HEK293 (cell line): ENCODE data around the gene FLT3LG.
A peak's percentile ranks its signal among the peaks of the same experiment; 100 is the strongest.

Source experiments
- CTCF ChIA-PET: fragments of 350-600 bp; formaldehyde crosslinking; extraction: SDS; loops from one replicate; lab custom pipeline; 2021; ENCODE audit warnings: antibody characterized with exemption; lab: Yijun Ruan, JAX
- POLR2A ChIA-PET: fragments of 300-600 bp; formaldehyde crosslinking; extraction: SDS; loops from one replicate; lab custom pipeline; 2020; ENCODE audit warnings: antibody characterized with exemption, inconsistent platforms; lab: Yijun Ruan, JAX
- H3K27ac ChIP-seq: fragments of 200-500 bp; sonication (Bioruptor generic); 2 replicates; pipeline ENCODE4 v1.5.1; 2014; ENCODE audit warnings: low read depth, low read length, control low read depth, inconsistent platforms; ENCODE audit errors: extremely low read depth
- H3K36me3 ChIP-seq, 2 experiments: fragments of 200-500 bp in 1 of 2; sonication (Bioruptor generic) in 1 of 2; 1 replicate in 1 of 2; 2 replicates in 1 of 2; pipeline ENCODE4 v1.5.1; 2014 to 2017; ENCODE audit warnings: inconsistent platforms in 2 of 2, low read length in 2 of 2; ENCODE audit not compliant: control insufficient read depth in 2 of 2, insufficient read depth in 1 of 2
- H3K4me1 ChIP-seq: fragments of 200-500 bp; sonication (Bioruptor generic); 2 replicates; pipeline ENCODE4 v1.5.1; 2014; ENCODE audit warnings: mild to moderate bottlenecking, low read length, inconsistent platforms; ENCODE audit not compliant: control insufficient read depth, insufficient read depth
- H3K4me3 ChIP-seq: 2 replicates; pipeline ENCODE4 v1.5.1; 2011; ENCODE audit warnings: low read depth, mild to moderate bottlenecking, control low read depth, low read length, moderate library complexity
- H3K9me3 ChIP-seq: fragments of 200-500 bp; sonication (Bioruptor generic); 2 replicates; pipeline ENCODE4 v1.5.1; 2014; ENCODE audit warnings: low read depth, low read length, inconsistent platforms; ENCODE audit not compliant: control insufficient read depth, insufficient read depth
- KLF1 ChIP-seq: fragments of 450-650 bp; formaldehyde crosslinking; IDR thresholded peaks from 2 replicates; pipeline ENCODE4 v1.5.1; 2016; ENCODE audit warnings: missing biosample characterization, missing genetic modification characterization
- KLF7 ChIP-seq: fragments of 450-650 bp; formaldehyde crosslinking; IDR thresholded peaks from 2 replicates; pipeline ENCODE4 v1.5.1; 2016; ENCODE audit warnings: missing biosample characterization, missing genetic modification characterization, borderline replicate concordance
- KLF8 ChIP-seq: fragments of 450-650 bp; formaldehyde crosslinking; IDR thresholded peaks from 2 replicates; pipeline ENCODE4 v1.5.1; 2016; ENCODE audit warnings: missing biosample characterization, missing genetic modification characterization
- MYNN ChIP-seq: fragments of 450-650 bp; formaldehyde crosslinking; IDR thresholded peaks from 2 replicates; pipeline ENCODE4 v1.5.1; 2016; ENCODE audit warnings: missing biosample characterization, missing genetic modification characterization, borderline replicate concordance
- SP2 ChIP-seq: fragments of 450-650 bp; formaldehyde crosslinking; IDR thresholded peaks from 2 replicates; pipeline ENCODE4 v1.5.1; 2016; ENCODE audit warnings: missing biosample characterization, missing genetic modification characterization
- SP7 ChIP-seq: fragments of 450-650 bp; formaldehyde crosslinking; IDR thresholded peaks from 2 replicates; pipeline ENCODE4 v1.5.1; 2016; ENCODE audit warnings: missing biosample characterization, missing genetic modification characterization
- ZBTB11 ChIP-seq: fragments of 450-650 bp; formaldehyde crosslinking; conservative IDR thresholded peaks from 2 replicates; pipeline ENCODE4 v1.5.1; 2016; ENCODE audit warnings: low read depth, missing biosample characterization, missing genetic modification characterization
- ZBTB17 ChIP-seq: fragments of 450-650 bp; formaldehyde crosslinking; IDR thresholded peaks from 2 replicates; pipeline ENCODE4 v1.5.1; 2016; ENCODE audit warnings: missing biosample characterization, missing genetic modification characterization
- ZBTB8A ChIP-seq: fragments of 450-650 bp; formaldehyde crosslinking; IDR thresholded peaks from 2 replicates; pipeline ENCODE4 v1.5.1; 2016; ENCODE audit warnings: missing biosample characterization, missing genetic modification characterization
- ZFP69B ChIP-seq: fragments of 450-650 bp; formaldehyde crosslinking; IDR thresholded peaks from 2 replicates; pipeline ENCODE4 v1.5.1; 2016; ENCODE audit warnings: missing biosample characterization, missing genetic modification characterization
- ZNF132 ChIP-seq: fragments of 450-650 bp; formaldehyde crosslinking; IDR thresholded peaks from 2 replicates; pipeline ENCODE4 v1.5.1; 2017; ENCODE audit warnings: missing biosample characterization, missing genetic modification characterization, borderline replicate concordance
- ZNF133 ChIP-seq: fragments of 450-650 bp; formaldehyde crosslinking; IDR thresholded peaks from 2 replicates; pipeline ENCODE4 v1.5.1; 2016; ENCODE audit warnings: missing biosample characterization, missing genetic modification characterization
- ZNF155 ChIP-seq: fragments of 450-650 bp; formaldehyde crosslinking; IDR thresholded peaks from 2 replicates; pipeline ENCODE4 v1.5.1; 2016; ENCODE audit warnings: missing biosample characterization, missing genetic modification characterization
- ZNF157 ChIP-seq: fragments of 450-650 bp; formaldehyde crosslinking; IDR thresholded peaks from 2 replicates; pipeline ENCODE4 v1.5.1; 2016; ENCODE audit warnings: missing biosample characterization, missing genetic modification characterization
- ZNF175 ChIP-seq: fragments of 450-650 bp; formaldehyde crosslinking; IDR thresholded peaks from 2 replicates; pipeline ENCODE4 v1.5.1; 2016; ENCODE audit warnings: missing biosample characterization, missing genetic modification characterization
- ZNF2 ChIP-seq: fragments of 450-650 bp; formaldehyde crosslinking; IDR thresholded peaks from 2 replicates; pipeline ENCODE4 v1.5.1; 2016; ENCODE audit warnings: missing biosample characterization, missing genetic modification characterization
- ZNF223 ChIP-seq: fragments of 450-650 bp; formaldehyde crosslinking; IDR thresholded peaks from 2 replicates; pipeline ENCODE4 v1.5.1; 2016; ENCODE audit warnings: missing biosample characterization, missing genetic modification characterization
- ZNF266 ChIP-seq: fragments of 450-650 bp; formaldehyde crosslinking; IDR thresholded peaks from 2 replicates; pipeline ENCODE4 v1.5.1; 2016; ENCODE audit warnings: missing biosample characterization, missing genetic modification characterization, low read depth
- ZNF302 ChIP-seq: fragments of 450-650 bp; formaldehyde crosslinking; IDR thresholded peaks from 2 replicates; pipeline ENCODE4 v1.5.1; 2016; ENCODE audit warnings: missing biosample characterization, missing genetic modification characterization, low read depth
- ZNF426 ChIP-seq: fragments of 450-650 bp; formaldehyde crosslinking; IDR thresholded peaks from 2 replicates; pipeline ENCODE4 v1.5.1; 2017; ENCODE audit warnings: missing biosample characterization, missing genetic modification characterization, mild to moderate bottlenecking, inconsistent platforms, moderate library complexity
- ZNF501 ChIP-seq: fragments of 450-650 bp; formaldehyde crosslinking; IDR thresholded peaks from 2 replicates; pipeline ENCODE4 v1.5.1; 2016; ENCODE audit warnings: missing biosample characterization, missing genetic modification characterization
- ZNF580 ChIP-seq: fragments of 450-650 bp; formaldehyde crosslinking; IDR thresholded peaks from 2 replicates; pipeline ENCODE4 v1.5.1; 2016; ENCODE audit warnings: missing biosample characterization, missing genetic modification characterization
- ZNF610 ChIP-seq: fragments of 450-650 bp; formaldehyde crosslinking; IDR thresholded peaks from 2 replicates; pipeline ENCODE4 v1.5.1; 2016; ENCODE audit warnings: missing biosample characterization, missing genetic modification characterization, borderline replicate concordance
- ZNF624 ChIP-seq: fragments of 450-650 bp; formaldehyde crosslinking; IDR thresholded peaks from 2 replicates; pipeline ENCODE4 v1.5.1; 2017; ENCODE audit warnings: missing biosample characterization, missing genetic modification characterization
- ZNF837 ChIP-seq: fragments of 450-650 bp; formaldehyde crosslinking; IDR thresholded peaks from 2 replicates; pipeline ENCODE4 v1.5.1; 2016; ENCODE audit warnings: missing biosample characterization, missing genetic modification characterization
- TF ChIP-seq, protein P1 (sequence below): fragments of 450-650 bp; formaldehyde crosslinking; IDR thresholded peaks from 2 replicates; pipeline ENCODE4; 2016; ENCODE audit warnings: missing biosample characterization, missing genetic modification characterization
- TF ChIP-seq, protein P2 (sequence below): fragments of 450-650 bp; IDR thresholded peaks from 2 replicates; pipeline ENCODE4 v1.5.1; 2018; ENCODE audit warnings: missing biosample characterization, missing genetic modification characterization
- TF ChIP-seq, protein P3 (sequence below): fragments of 450-650 bp; formaldehyde crosslinking; IDR thresholded peaks from 2 replicates; pipeline ENCODE4 v1.5.1; 2016; ENCODE audit warnings: missing biosample characterization, missing genetic modification characterization

Gene FLT3LG

GRCh38 chr19:49436381-49437017, 37.5 kb upstream of the FLT3LG start:
- H3K27ac ChIP-seq = no peak overlapping the region
- ChIA-PET CTCF (interaction anchor here (0.6 to 1.2 kb wide), 4 partner anchors 9 to 45 kb away, joined by 3 to 4 read pairs (median 3); no protein-coding TSS in a partner anchor), POLR2A (interaction anchor here (0.7 to 1.3 kb wide), 4 partner anchors 9 to 75 kb away, joined by 3 to 4 read pairs (median 3); partner anchors contain the start of genes ALDH16A1 and GFY)
- H3K4me3 ChIP-seq = no peak overlapping the region
- no peaks in the 10 kb centered on the region for H3K4me1 ChIP-seq
- no peaks in the 10 kb centered on the region for H3K9me3 ChIP-seq
- no peaks in the 10 kb centered on the region for H3K36me3 ChIP-seq
- TF ChIP-seq, protein P1, sequence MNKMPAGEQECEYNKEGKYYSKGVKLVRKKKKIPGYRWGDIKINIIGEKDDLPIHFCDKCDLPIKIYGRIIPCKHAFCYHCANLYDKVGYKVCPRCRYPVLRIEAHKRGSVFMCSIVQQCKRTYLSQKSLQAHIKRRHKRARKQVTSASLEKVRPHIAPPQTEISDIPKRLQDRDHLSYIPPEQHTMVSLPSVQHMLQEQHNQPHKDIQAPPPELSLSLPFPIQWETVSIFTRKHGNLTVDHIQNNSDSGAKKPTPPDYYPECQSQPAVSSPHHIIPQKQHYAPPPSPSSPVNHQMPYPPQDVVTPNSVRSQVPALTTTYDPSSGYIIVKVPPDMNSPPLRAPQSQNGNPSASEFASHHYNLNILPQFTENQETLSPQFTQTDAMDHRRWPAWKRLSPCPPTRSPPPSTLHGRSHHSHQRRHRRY (tag by site-specific recombination) = no peak
- TF ChIP-seq ZNF266 (no peak), ZNF2 (tag by site-specific recombination) (no peak), MYNN (no peak), ZBTB11 (tag by site-specific recombination) (no peak), SP7 (tag by site-specific recombination) (no peak), ZBTB8A (tag by site-specific recombination) (no peak), ZNF132 (tag by site-specific recombination) (no peak), ZNF157 (no peak), KLF8 (peak; percentile 73; the same call in 1 of the 2 replicates), ZNF837 (tag by site-specific recombination) (no peak), SP2 (tag by site-specific recombination) (peak; percentile 36; the same call in 1 of the 2 replicates), ZNF302 (no peak), ZFP69B (no peak), ZNF426 (tag by site-specific recombination) (no peak), ZNF610 (tag by site-specific recombination) (no peak), ZNF155 (tag by site-specific recombination) (no peak), KLF1 (tag by site-specific recombination) (peak; percentile 69), ZNF580 (tag by site-specific recombination) (no peak), ZNF175 (tag by site-specific recombination) (no peak), ZBTB17 (tag by site-specific recombination) (no peak), ZNF223 (tag by site-specific recombination) (peak; percentile 49; the same call in 1 of the 2 replicates), ZNF624 (no peak), KLF7 (tag by site-specific recombination) (no peak), ZNF501 (tag by site-specific recombination) (no peak), ZNF133 (tag by site-specific recombination) (no peak)
- TF ChIP-seq, protein P2, sequence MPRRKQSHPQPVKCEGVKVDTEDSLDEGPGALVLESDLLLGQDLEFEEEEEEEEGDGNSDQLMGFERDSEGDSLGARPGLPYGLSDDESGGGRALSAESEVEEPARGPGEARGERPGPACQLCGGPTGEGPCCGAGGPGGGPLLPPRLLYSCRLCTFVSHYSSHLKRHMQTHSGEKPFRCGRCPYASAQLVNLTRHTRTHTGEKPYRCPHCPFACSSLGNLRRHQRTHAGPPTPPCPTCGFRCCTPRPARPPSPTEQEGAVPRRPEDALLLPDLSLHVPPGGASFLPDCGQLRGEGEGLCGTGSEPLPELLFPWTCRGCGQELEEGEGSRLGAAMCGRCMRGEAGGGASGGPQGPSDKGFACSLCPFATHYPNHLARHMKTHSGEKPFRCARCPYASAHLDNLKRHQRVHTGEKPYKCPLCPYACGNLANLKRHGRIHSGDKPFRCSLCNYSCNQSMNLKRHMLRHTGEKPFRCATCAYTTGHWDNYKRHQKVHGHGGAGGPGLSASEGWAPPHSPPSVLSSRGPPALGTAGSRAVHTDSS (tag by site-specific recombination) = no peak
- TF ChIP-seq, protein P3, sequence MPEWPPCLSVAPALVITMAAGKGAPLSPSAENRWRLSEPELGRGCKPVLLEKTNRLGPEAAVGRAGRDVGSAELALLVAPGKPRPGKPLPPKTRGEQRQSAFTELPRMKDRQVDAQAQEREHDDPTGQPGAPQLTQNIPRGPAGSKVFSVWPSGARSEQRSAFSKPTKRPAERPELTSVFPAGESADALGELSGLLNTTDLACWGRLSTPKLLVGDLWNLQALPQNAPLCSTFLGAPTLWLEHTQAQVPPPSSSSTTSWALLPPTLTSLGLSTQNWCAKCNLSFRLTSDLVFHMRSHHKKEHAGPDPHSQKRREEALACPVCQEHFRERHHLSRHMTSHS (tag by site-specific recombination) = no peak
